Ishikawa (cell line): ENCODE measurements around the gene OVCH1.

Source experiments
- CEBPB ChIP-seq: IDR thresholded peaks from 2 replicates; pipeline ENCODE4 v1.6.1; 2012
- EGR1 ChIP-seq: IDR thresholded peaks from 2 replicates; pipeline ENCODE4 v1.6.1; 2012
- MAX ChIP-seq: IDR thresholded peaks from 2 replicates; pipeline ENCODE4 v1.6.1; 2012
- TAF1 ChIP-seq: IDR thresholded peaks from 2 replicates; pipeline ENCODE4 v1.6.1; 2012; ENCODE audit warnings: low read depth, mild to moderate bottlenecking
- USF1 ChIP-seq: IDR thresholded peaks from 2 replicates; pipeline ENCODE4 v1.6.1; 2012
- YY1 ChIP-seq: IDR thresholded peaks from 2 replicates; pipeline ENCODE4 v1.6.1; 2012; ENCODE audit warnings: low read depth
- ZBTB7A ChIP-seq: IDR thresholded peaks from 2 replicates; pipeline ENCODE4 v1.6.1; 2012; ENCODE audit warnings: low read depth

- TF ChIP-seq MAX (no peak), EGR1 (no peak), USF1 (no peak), ZBTB7A (no peak), TAF1 (no peak), CEBPB (no peak), YY1 (no peak)
Measured at GRCh38 chr12:29545102-29545467, 47.6 kb upstream of the OVCH1 start.
